Measurements from ENCODE around the gene KCNG2. TPM values are rescaled to one million over a fixed set of nuclear protein-coding genes. Genes with fewer than 3 reads are reported as not detected.

Gene KCNG2
- total and polyA plus RNA-seq, 9 of the 15 experiments (the other 6 are each of a cell fraction or from before 2014, with no cell fraction given) = not detected

DNA sequence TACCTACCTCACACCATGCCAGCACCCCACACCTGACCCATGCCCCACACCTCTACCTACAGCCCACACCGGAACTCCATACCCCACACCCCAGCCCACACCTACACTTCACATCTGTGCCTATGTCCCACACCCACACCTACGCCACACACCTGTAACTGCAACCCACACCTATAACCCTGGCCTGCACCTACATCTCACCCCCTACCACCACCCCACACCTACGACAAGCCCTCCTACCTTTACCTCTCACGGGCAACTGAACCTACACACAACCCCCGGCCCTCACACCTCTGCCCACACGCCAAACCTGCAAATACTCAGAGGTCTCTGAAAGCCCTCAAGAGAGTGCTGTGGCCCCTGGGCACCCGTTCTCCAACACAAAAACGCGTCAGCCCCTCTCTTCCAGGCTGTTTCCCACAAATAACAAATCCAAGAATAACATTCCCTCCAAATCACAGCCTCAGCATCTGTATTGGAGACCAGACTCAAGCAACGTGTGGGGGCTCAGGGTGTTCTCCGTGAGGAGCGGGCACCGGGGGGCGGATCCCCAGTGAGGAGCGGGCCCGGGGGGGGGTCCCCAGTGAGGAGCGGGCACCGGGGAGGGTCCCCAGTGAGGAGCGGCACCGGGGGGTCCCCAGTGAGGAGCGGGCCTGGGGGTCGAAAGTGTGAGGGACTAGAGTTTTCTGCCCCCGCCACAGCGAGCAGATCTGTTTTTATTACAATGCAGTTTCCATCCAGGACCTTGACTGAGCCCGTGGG lies 120.3 kb downstream of the KCNG2 start (continued):
- TF ChIP-seq, protein P1, sequence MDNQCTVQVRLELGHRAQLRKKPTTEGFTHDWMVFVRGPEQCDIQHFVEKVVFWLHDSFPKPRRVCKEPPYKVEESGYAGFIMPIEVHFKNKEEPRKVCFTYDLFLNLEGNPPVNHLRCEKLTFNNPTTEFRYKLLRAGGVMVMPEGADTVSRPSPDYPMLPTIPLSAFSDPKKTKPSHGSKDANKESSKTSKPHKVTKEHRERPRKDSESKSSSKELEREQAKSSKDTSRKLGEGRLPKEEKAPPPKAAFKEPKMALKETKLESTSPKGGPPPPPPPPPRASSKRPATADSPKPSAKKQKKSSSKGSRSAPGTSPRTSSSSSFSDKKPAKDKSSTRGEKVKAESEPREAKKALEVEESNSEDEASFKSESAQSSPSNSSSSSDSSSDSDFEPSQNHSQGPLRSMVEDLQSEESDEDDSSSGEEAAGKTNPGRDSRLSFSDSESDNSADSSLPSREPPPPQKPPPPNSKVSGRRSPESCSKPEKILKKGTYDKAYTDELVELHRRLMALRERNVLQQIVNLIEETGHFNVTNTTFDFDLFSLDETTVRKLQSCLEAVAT (IDR thresholded peaks at IDR 0.05) = no peak
- TF ChIP-seq, protein P2, sequence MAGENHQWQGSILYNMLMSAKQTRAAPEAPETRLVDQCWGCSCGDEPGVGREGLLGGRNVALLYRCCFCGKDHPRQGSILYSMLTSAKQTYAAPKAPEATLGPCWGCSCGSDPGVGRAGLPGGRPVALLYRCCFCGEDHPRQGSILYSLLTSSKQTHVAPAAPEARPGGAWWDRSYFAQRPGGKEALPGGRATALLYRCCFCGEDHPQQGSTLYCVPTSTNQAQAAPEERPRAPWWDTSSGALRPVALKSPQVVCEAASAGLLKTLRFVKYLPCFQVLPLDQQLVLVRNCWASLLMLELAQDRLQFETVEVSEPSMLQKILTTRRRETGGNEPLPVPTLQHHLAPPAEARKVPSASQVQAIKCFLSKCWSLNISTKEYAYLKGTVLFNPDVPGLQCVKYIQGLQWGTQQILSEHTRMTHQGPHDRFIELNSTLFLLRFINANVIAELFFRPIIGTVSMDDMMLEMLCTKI (IDR thresholded peaks at IDR 0.05; ENCODE audit: partially characterized antibody) = no peak
- no peak for TF ChIP-seq YY1 (IDR thresholded peaks at IDR 0.05; ENCODE audit: borderline replicate concordance in 1 of 3, control insufficient read depth in 1 of 3, extremely low read depth in 1 of 3, insufficient read depth in 3 of 3, insufficient read length in 1 of 3, insufficient replicate concordance in 2 of 3, low read depth in 1 of 3, low read length in 2 of 3)
- no peak for TF ChIP-seq MCM7 (IDR thresholded peaks at IDR 0.05)
- no peak for TF ChIP-seq C11orf30 (IDR thresholded peaks at IDR 0.05; ENCODE audit: low read depth)
- TF ChIP-seq, protein P3, sequence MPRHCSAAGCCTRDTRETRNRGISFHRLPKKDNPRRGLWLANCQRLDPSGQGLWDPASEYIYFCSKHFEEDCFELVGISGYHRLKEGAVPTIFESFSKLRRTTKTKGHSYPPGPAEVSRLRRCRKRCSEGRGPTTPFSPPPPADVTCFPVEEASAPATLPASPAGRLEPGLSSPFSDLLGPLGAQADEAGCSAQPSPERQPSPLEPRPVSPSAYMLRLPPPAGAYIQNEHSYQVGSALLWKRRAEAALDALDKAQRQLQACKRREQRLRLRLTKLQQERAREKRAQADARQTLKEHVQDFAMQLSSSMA (CRISPR knock-in tag; IDR thresholded peaks at IDR 0.05) = no peak
- no peak for TF ChIP-seq TAF9B (IDR thresholded peaks at IDR 0.05; ENCODE audit: partially characterized antibody)

All from K562 (cell line).